ENCODE data around the gene KLHL13. TPM values are rescaled to one million over a fixed set of nuclear protein-coding genes. Genes with fewer than 3 reads are reported as not detected.

The KLHL13 gene
- total and polyA plus RNA-seq, 2 experiments from 2014 or later: 0.43 TPM; not detected in 1

DNA sequence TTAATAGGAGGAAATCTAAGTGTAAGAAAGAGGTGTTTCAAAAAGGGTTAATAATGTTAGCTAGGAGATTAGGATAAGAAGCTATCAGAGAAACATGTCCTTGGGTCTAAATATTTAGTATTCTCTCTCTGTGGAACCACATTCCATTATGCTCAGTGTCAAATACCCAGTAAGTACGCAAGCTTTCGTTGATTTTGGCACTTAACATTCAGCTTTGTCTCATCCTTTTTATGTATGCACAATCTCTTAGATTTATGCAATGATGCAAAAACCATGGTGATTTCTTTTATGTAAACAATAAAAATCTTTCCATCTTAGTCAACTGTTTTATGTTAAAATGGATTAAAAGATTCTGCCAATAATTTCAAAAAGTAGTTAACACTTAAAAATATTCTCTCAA, 129.2 kb downstream of the KLHL13 start:
- Histone ChIP-seq H3K27me3 (replicated peaks; ENCODE audit: insufficient read depth) (no peaks in the 10 kb centered on the region), H3K27ac (no peak overlapping the region), H3K36me3 (ENCODE audit: low read depth) (no peaks in the 10 kb centered on the region), H3K79me2 (ENCODE audit: insufficient read depth) (no peaks in the 10 kb centered on the region), H4K20me1 (ENCODE audit: insufficient read depth) (no peaks in the 10 kb centered on the region), H3K4me1 (ENCODE audit: insufficient read depth) (no peaks in the 10 kb centered on the region), H3F3A (ENCODE audit: insufficient read depth) (no peaks in the 10 kb centered on the region), H3K9ac (no peak overlapping the region), H2AFZ (no peak overlapping the region), H3K9me2 (ENCODE audit: insufficient read depth) (no peaks in the 10 kb centered on the region), H3K9me3 (ENCODE audit: low read depth) (no peaks in the 10 kb centered on the region), H3K4me3 (no peak overlapping the region), H3K4me2 (ENCODE audit: unreplicated experiment) (no peak overlapping the region)
- no peak for TF ChIP-seq EZH2 (IDR thresholded peaks at IDR 0.05; ENCODE audit: insufficient read depth, poor library complexity, severe bottlenecking)
- TF ChIP-seq EZH2phosphoT487 (IDR thresholded peaks at IDR 0.05; ENCODE audit: insufficient read depth, low read depth): no peak
- no peak for DNase-seq
- 33 to 56% methylated on average over 2 of the region's 2 CpGs for WGBS, 2 experiments (ENCODE audit: low coverage in 1 of 2, low lambda C conversion rate in 2 of 2, missing lambda C conversion rate in 2 of 2)
- in situ Hi-C loops (cut with MboI): loop anchor here (25.0 kb wide), 1 partner anchor 1500 kb away; no protein-coding TSS in a partner anchor

DNA sequence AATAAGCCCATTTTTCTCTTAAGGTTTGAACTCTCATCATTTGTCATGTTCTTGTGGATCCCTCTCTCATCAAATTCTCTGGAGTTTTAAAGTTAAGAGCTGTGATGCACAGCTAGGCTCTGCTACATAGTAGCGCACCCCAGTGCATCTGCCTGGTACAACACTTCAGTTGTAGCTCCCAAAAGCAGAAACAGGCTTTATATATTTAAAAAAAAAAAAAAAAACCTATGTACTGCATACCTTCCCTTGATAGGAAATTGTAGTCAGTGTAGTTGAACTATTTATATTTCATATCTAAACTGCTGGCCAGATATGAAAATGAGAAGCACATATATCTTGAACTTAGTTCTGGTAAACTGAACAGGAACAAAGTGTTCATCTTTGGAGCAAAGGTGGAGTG, 131.4 kb downstream of the KLHL13 start:
- Histone ChIP-seq H3K36me3 (ENCODE audit: low read depth) (no peaks in the 10 kb centered on the region), H3K27ac (no peak overlapping the region), H3K27me3 (replicated peaks; ENCODE audit: insufficient read depth) (no peaks in the 10 kb centered on the region), H3K79me2 (ENCODE audit: insufficient read depth) (no peaks in the 10 kb centered on the region), H3K9ac (no peak overlapping the region), H3K4me2 (ENCODE audit: unreplicated experiment) (no peak overlapping the region), H3F3A (ENCODE audit: insufficient read depth) (no peaks in the 10 kb centered on the region), H2AFZ (no peak overlapping the region), H3K9me3 (ENCODE audit: low read depth) (no peaks in the 10 kb centered on the region), H3K9me2 (ENCODE audit: insufficient read depth) (no peaks in the 10 kb centered on the region), H4K20me1 (ENCODE audit: insufficient read depth) (no peaks in the 10 kb centered on the region), H3K4me1 (ENCODE audit: insufficient read depth) (no peaks in the 10 kb centered on the region), H3K4me3 (no peak overlapping the region)
- TF ChIP-seq EZH2phosphoT487 (IDR thresholded peaks at IDR 0.05; ENCODE audit: insufficient read depth, low read depth) (no peak), EZH2 (IDR thresholded peaks at IDR 0.05; ENCODE audit: insufficient read depth, poor library complexity, severe bottlenecking) (no peak)
- in situ Hi-C loops (cut with MboI): loop anchor here (25.0 kb wide), 1 partner anchor 1498 kb away; no protein-coding TSS in a partner anchor
- WGBS, 2 experiments (ENCODE audit: low coverage in 1 of 2, low lambda C conversion rate in 2 of 2, missing lambda C conversion rate in 2 of 2): 0% methylated on average over 1 of the region's 1 CpG
- no peak for DNase-seq

DNA sequence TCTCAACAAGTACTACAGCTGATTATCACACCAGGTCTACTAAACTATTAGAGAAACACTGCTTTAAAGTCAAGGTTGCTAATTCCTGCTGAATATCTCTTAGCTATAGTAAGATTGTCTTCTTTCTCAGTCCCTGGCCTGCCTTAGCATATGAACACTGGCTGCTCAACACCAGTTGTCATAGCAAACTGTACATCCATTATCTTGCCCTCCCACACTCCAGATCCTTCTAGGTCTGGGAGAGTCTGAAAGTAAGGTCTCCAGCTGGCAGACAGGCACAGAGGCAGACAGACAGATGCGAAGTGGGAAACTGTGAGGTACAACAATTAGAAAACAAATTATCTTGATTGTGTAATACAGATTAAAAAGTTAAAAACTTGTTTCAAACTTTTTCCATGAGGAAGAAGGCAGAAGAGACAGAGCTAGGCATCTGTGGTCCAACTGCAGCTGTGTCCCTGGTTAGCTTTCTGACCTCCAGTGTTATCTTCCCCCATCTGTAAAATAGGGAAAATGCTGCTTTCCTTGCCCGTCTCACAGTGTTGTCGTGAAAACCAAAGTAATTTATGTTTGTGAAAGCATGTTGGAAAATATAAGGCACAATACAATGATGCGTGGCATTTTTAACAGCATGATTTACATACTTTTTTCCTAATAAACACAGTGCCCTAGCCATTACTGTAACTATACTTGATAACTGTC, 133.8 kb downstream of the KLHL13 start:
- no peak overlapping the region for H3K27ac ChIP-seq
- H3K4me3 ChIP-seq: no peak overlapping the region
- no peaks in the 10 kb centered on the region for H4K20me1 ChIP-seq (ENCODE audit: insufficient read depth)
- in situ Hi-C loops (cut with MboI): loop anchor here (25.0 kb wide), 1 partner anchor 1496 kb away; no protein-coding TSS in a partner anchor
- no peaks in the 10 kb centered on the region for H3K79me2 ChIP-seq (ENCODE audit: insufficient read depth)
- 23 to 27% methylated on average over 4 of the region's 4 CpGs for WGBS, 2 experiments (ENCODE audit: low coverage in 1 of 2, low lambda C conversion rate in 2 of 2, missing lambda C conversion rate in 2 of 2)
- no peaks in the 10 kb centered on the region for H3K27me3 ChIP-seq (replicated peaks; ENCODE audit: insufficient read depth)
- no peak overlapping the region for H3K4me2 ChIP-seq (ENCODE audit: unreplicated experiment)
- no peaks in the 10 kb centered on the region for H3K4me1 ChIP-seq (ENCODE audit: insufficient read depth)
- H3K36me3 ChIP-seq (ENCODE audit: low read depth): no peaks in the 10 kb centered on the region
- no peak overlapping the region for H3K9ac ChIP-seq
- H3K9me3 ChIP-seq (ENCODE audit: low read depth): no peaks in the 10 kb centered on the region
- DNase-seq: no peak
- TF ChIP-seq EZH2 (IDR thresholded peaks at IDR 0.05; ENCODE audit: insufficient read depth, poor library complexity, severe bottlenecking) (no peak), EZH2phosphoT487 (IDR thresholded peaks at IDR 0.05; ENCODE audit: insufficient read depth, low read depth) (no peak)
- no peak overlapping the region for H2AFZ ChIP-seq
- H3K9me2 ChIP-seq (ENCODE audit: insufficient read depth): no peaks in the 10 kb centered on the region
- no peaks in the 10 kb centered on the region for H3F3A ChIP-seq (ENCODE audit: insufficient read depth)

DNA sequence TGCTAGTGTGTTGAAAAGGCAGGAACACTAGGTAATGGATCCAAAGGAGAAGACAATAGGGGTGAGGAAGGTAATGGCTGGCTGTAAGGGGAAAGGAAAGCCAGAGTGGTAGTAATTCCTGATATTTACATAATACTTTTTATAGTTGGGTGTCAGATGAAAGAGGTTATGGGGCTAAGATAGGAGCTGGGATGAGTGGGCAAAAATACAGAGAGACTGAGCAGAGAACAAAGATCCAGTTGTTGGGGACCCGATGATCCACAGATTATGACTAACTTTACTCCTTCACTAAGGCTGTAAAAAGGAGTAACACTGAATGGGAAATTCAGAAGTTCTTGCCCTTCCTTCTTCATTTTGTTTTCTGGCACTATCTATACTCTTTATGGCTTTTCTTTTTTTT, 138.2 kb downstream of the KLHL13 start:
- no peak overlapping the region for H2AFZ ChIP-seq
- DNase-seq: no peak
- no peaks in the 10 kb centered on the region for H3K27me3 ChIP-seq (replicated peaks; ENCODE audit: insufficient read depth)
- no peaks in the 10 kb centered on the region for H4K20me1 ChIP-seq (ENCODE audit: insufficient read depth)
- TF ChIP-seq EZH2 (IDR thresholded peaks at IDR 0.05; ENCODE audit: insufficient read depth, poor library complexity, severe bottlenecking): no peak
- no peak for TF ChIP-seq EZH2phosphoT487 (IDR thresholded peaks at IDR 0.05; ENCODE audit: insufficient read depth, low read depth)
- H3K9me3 ChIP-seq (ENCODE audit: low read depth): no peaks in the 10 kb centered on the region
- no peaks in the 10 kb centered on the region for H3K4me1 ChIP-seq (ENCODE audit: insufficient read depth)
- 57 to 71% methylated on average over 1 of the region's 1 CpG for WGBS, 2 experiments (ENCODE audit: low coverage in 1 of 2, low lambda C conversion rate in 2 of 2, missing lambda C conversion rate in 2 of 2)
- H3K79me2 ChIP-seq (ENCODE audit: insufficient read depth): no peaks in the 10 kb centered on the region
- H3F3A ChIP-seq (ENCODE audit: insufficient read depth): no peaks in the 10 kb centered on the region
- H3K27ac ChIP-seq: no peak overlapping the region
- H3K9me2 ChIP-seq (ENCODE audit: insufficient read depth): no peaks in the 10 kb centered on the region
- no peaks in the 10 kb centered on the region for H3K36me3 ChIP-seq (ENCODE audit: low read depth)
- no peak overlapping the region for H3K4me2 ChIP-seq (ENCODE audit: unreplicated experiment)
- H3K4me3 ChIP-seq: no peak overlapping the region
- in situ Hi-C loops (cut with MboI): loop anchor here (25.0 kb wide), 1 partner anchor 1491 kb away; no protein-coding TSS in a partner anchor
- no peak overlapping the region for H3K9ac ChIP-seq
